ENCODE data around the gene EXOC7. TPM values are rescaled to one million over a fixed set of nuclear protein-coding genes. Genes with fewer than 3 reads are reported as not detected.

The EXOC7 gene
- total and polyA plus RNA-seq, 2 of the 8 experiments (the other 6 are each of a cell fraction or from before 2014, with no cell fraction given): 77.1 to 92.6 TPM

- no peak overlapping the region for H2BK12ac ChIP-seq (ENCODE audit: low read depth, low read length)
- H3K9me3 ChIP-seq (ENCODE audit: insufficient read depth in 2 of 2, low read depth in 1 of 2, low read length in 1 of 2): no peaks in the 10 kb centered on the region
- H2BK15ac ChIP-seq (ENCODE audit: low read length): no peak overlapping the region
- H3K27me3 ChIP-seq (replicated peaks in 1 of 4; ENCODE audit: control insufficient read depth in 3 of 4, extremely low read depth in 1 of 4, insufficient read depth in 3 of 4, low read length in 3 of 4): no peaks in the 10 kb centered on the region
- H3K23ac ChIP-seq (ENCODE audit: insufficient read length): no peak overlapping the region
- no peak for DNase-seq (ENCODE audit: low read depth in 1 of 2, low spot score in 2 of 2)
- no peaks in the 10 kb centered on the region; the same call in 1 of the 2 replicates for H3K79me1 ChIP-seq (ENCODE audit: low read depth, low read length)
- H3K56ac ChIP-seq (replicated peaks; ENCODE audit: insufficient read length, low read depth, low read length): no peak overlapping the region
- no peak overlapping the region for H3K4me2 ChIP-seq (ENCODE audit: insufficient read depth in 1 of 2, low read depth in 2 of 2, low read length in 2 of 2)
- H3K18ac ChIP-seq (ENCODE audit: extremely low read depth, low read length): no peak overlapping the region
- H2BK120ac ChIP-seq (replicated peaks; ENCODE audit: low read depth, low read length): no peak overlapping the region
- H3K36me3 ChIP-seq (ENCODE audit: control insufficient read depth in 2 of 4, insufficient read depth in 4 of 4, low read length in 3 of 4): peaks cover 10 to 60% (median 30%) of the 10 kb centered on the region in 4 experiments
- FAIRE-seq: no peak
- CTCF ChIA-PET (ENCODE audit: partially characterized antibody): interaction anchor here (1.2 to 1.8 kb wide), 2 partner anchors 15 to 49 kb away, joined by 5 read pairs; no protein-coding TSS in a partner anchor
- H3K14ac ChIP-seq (ENCODE audit: insufficient read length): no peak overlapping the region
- H3K79me2 ChIP-seq (ENCODE audit: control insufficient read depth in 1 of 2, insufficient read depth in 2 of 2, low read length in 2 of 2): no peaks in the 10 kb centered on the region
- WGBS, 2 experiments (ENCODE audit: extremely low coverage in 1 of 2, insufficient coverage in 1 of 2, insufficient read length in 1 of 2, insufficient replicate concordance in 2 of 2, low coverage in 1 of 2, low lambda C conversion rate in 2 of 2, missing lambda C conversion rate in 1 of 2): 88% methylated on average over 4 of the region's 4 CpGs; no CpG with 5 or more reads in 1 of the 2 experiments
- peaks cover 0 to 3% of the 10 kb centered on the region in 2 experiments for H4K20me1 ChIP-seq (replicated peaks in 1 of 2; ENCODE audit: control insufficient read depth in 1 of 2, insufficient read depth in 2 of 2, low read length in 2 of 2)
- no peaks in the 10 kb centered on the region for H3K23me2 ChIP-seq (ENCODE audit: low read depth, low read length)
- no peak overlapping the region for H3K4me3 ChIP-seq (ENCODE audit: extremely low read depth in 1 of 4, insufficient read depth in 2 of 4, low read depth in 3 of 4, low read length in 4 of 4)
- no peak overlapping the region for H3K27ac ChIP-seq (ENCODE audit: low read depth, low read length)
- no peak overlapping the region for H4K8ac ChIP-seq (ENCODE audit: extremely low read depth, insufficient read depth, low read length)
- no peak overlapping the region for H4K5ac ChIP-seq (ENCODE audit: insufficient read length, low read depth, low read length)
- H2AK5ac ChIP-seq (ENCODE audit: low read depth, low read length): no peak overlapping the region
- no peak overlapping the region for H2BK20ac ChIP-seq (ENCODE audit: low read length)
- no peak overlapping the region for H2BK5ac ChIP-seq (ENCODE audit: low read depth, low read length)
- no peak overlapping the region for H3K9ac ChIP-seq (replicated peaks in 1 of 4; ENCODE audit: extremely low read depth in 1 of 4, low read depth in 3 of 4, low read length in 3 of 4)
- POLR2A ChIA-PET (ENCODE audit: partially characterized antibody): interaction anchor here (0.8 kb wide), 1 partner anchor 55 kb away, joined by 4 read pairs; no protein-coding TSS in a partner anchor
- H3K4me1 ChIP-seq (replicated peaks in 1 of 4; ENCODE audit: control insufficient read depth in 3 of 4, insufficient read depth in 4 of 4, low read length in 3 of 4): peaks cover 0 to 2% (median 0%) of the 10 kb centered on the region in 4 experiments; a peak in 1 of 7 replicates
- no peak overlapping the region for H4K91ac ChIP-seq (replicated peaks; ENCODE audit: insufficient read length, low read length)
- H2AFZ ChIP-seq (ENCODE audit: low read length): no peak overlapping the region
- no peak overlapping the region for H3K4ac ChIP-seq (replicated peaks; ENCODE audit: insufficient read length, low read depth, low read length)
- no peak for TF ChIP-seq CHD2 (IDR thresholded peaks at IDR 0.05; ENCODE audit: low read length)
- TF ChIP-seq, protein P1, sequence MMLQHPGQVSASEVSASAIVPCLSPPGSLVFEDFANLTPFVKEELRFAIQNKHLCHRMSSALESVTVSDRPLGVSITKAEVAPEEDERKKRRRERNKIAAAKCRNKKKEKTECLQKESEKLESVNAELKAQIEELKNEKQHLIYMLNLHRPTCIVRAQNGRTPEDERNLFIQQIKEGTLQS (IDR thresholded peaks at IDR 0.05; ENCODE audit: insufficient read depth, low read depth, low read length): no peak
- no peak for TF ChIP-seq E2F6 (IDR thresholded peaks at IDR 0.05)
- no peak for TF ChIP-seq TCF12 (IDR thresholded peaks at IDR 0.05; ENCODE audit: low read depth, low read length)
- TF ChIP-seq SAP30 (IDR thresholded peaks at IDR 0.05; ENCODE audit: insufficient read depth, insufficient replicate concordance, low read length): no peak
- no peak for TF ChIP-seq CREB1 (IDR thresholded peaks at IDR 0.05)
- TF ChIP-seq JUN (IDR thresholded peaks at IDR 0.05; ENCODE audit: low read depth, low read length): no peak
- TF ChIP-seq POLR2AphosphoS5 (IDR thresholded peaks at IDR 0.05; ENCODE audit: low read depth, low read length): no peak
- TF ChIP-seq SIX5 (IDR thresholded peaks at IDR 0.05; ENCODE audit: low read depth, low read length): no peak
- no peak for TF ChIP-seq GABPA (IDR thresholded peaks at IDR 0.05; ENCODE audit: borderline replicate concordance, insufficient read depth, low read length)
- TF ChIP-seq HDAC2 (IDR thresholded peaks at IDR 0.05; ENCODE audit: borderline replicate concordance in 1 of 2, low read depth in 2 of 2, low read length in 2 of 2): no peak
- no peak for TF ChIP-seq SRF (IDR thresholded peaks at IDR 0.05; ENCODE audit: low read depth, low read length)
- no peak for TF ChIP-seq HDAC6 (IDR thresholded peaks at IDR 0.05; ENCODE audit: low read depth, low read length)
- no peak for TF ChIP-seq RFX5 (IDR thresholded peaks at IDR 0.05; ENCODE audit: borderline replicate concordance, low read depth, low read length)
These were observed 49.5 kb downstream of the EXOC7 start for GRCh38 chr17:76054112-76054476.

Data from H1 (cell line).